ENCODE measurements around the gene BCAT1.
"Not testable (repeated sequence)": the region's sequence is repeated elsewhere in the genome, so short reads cannot be mapped to it uniquely, and the experiment has no call there.

The BCAT1 gene

DNA sequence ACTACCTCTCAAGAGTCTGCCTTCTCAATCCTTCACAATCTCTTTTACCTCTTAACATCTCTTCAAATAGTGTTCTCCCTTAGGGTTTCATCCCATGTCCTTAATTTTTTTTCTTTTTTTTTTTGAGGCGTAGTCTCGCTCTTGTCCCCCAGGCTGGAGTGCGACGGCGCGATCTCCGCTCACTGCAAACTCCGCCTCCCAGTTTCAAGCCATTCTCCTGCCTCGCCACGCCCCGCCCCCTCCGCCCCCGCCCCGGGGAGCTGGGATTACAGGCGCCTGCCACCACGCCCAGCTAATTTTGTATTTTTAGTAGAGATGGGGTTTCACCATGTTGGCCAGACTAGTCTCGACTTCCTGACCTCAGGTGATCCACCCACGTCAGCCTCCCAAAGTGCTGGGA is 7.0 kb upstream of the BCAT1 start:
- no peak for DNase-seq

DNA sequence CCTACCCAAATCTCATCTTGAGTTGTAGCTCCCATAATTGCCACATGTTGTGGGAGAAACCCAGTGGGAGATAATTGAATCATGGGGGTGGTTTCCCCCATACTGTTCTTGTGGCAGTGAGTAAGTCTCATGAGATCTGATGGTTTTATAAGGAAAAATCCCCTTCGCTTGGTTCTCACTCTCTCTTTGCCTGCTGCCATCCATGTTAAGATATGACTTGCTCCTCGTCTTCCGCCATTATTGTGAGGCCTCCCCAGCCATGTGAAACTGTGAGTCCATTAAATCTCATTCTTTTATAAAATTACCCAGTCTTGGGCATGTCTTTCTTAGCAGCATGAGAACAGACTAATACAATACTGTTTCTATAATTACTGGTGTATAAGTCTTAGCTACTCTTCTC is 6.5 kb upstream of the BCAT1 start:
- DNase-seq, result no peak

DNA sequence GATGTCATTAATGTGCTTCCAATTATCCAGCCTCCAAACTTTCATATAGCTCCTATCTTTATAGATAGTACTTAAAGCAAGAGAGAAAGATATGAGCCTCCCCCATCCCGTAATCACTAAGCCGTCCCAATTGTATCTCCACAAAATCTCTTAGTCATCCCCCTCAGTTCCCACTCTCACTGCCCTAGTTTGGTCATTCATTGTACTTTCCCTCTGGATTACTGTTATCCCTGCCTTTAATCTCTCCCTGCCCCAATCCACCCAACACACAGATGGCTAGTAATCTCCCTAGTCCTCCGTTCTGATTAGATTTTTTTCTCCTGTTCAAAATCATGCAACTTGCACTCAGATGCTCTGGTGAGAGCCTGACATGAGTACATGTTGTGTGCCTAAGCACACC is 5.4 kb upstream of the BCAT1 start:
- DNase-seq, result no peak

DNA sequence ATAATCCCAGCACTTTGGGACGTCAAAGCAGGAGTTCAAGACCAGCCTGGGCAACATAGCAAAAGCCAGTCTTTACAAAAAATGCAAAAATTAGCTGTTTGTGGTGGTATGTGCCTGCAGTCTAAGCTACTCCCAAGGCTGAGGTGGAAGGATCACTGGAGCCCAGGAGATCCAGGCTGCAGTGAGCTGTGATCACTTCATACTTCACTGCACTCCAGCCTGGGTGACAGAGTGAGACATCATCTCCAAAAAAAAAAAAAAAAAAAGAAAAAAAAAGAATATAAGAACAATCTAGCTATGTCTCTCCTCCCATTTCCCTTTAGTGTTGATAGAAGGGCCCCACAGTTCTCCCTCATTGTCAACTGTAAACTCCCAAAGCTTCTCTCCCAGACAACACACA is 3.5 kb upstream of the BCAT1 start:
- no peak for DNase-seq

DNA sequence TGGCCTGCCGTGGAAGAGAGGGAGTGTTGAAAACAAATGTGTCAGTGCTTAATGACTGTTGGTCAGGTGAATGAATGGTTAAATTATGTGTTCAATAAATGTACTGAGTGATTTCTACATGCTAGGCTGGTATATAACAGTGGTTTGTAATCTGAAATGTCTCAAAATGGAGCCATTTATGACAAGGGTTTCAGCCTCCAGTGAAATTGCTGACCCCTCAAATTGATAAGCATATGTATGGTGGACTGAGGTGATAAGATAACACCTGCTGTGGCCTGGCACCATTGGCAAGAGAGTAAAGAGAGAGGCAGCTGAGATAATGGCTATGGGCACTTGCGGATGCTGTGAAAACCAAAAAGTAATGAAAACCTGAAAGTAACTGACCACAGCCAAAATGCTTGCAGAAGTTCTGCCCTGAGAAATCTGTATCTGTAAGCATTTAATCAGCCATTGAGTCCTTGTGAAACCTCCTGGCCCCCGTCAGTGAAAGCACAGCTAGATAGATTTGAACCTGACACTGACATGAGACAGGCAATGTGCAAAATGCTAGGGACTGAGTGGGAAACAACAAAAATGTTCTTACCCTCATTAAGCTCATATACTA is 1.4 kb upstream of the BCAT1 start:
- no peak for DNase-seq

DNA sequence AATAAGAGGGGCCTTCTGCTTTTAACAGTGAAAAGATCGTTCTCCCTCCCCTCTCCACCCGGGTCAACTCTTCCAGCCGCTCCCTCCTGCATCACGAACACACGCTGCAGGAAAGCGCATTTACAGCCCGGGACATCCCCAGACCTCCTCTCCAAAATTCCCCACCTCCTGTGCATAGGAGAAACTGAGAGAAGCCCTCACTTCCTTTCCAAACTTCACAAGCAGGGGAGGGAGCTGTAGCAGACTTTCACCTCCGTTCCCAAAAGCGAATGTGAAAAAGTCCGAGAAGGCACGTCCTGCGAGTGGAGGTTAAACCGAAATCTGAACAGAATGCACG is 513 bp downstream of the BCAT1 start:
- DNase-seq, result no peak

DNA sequence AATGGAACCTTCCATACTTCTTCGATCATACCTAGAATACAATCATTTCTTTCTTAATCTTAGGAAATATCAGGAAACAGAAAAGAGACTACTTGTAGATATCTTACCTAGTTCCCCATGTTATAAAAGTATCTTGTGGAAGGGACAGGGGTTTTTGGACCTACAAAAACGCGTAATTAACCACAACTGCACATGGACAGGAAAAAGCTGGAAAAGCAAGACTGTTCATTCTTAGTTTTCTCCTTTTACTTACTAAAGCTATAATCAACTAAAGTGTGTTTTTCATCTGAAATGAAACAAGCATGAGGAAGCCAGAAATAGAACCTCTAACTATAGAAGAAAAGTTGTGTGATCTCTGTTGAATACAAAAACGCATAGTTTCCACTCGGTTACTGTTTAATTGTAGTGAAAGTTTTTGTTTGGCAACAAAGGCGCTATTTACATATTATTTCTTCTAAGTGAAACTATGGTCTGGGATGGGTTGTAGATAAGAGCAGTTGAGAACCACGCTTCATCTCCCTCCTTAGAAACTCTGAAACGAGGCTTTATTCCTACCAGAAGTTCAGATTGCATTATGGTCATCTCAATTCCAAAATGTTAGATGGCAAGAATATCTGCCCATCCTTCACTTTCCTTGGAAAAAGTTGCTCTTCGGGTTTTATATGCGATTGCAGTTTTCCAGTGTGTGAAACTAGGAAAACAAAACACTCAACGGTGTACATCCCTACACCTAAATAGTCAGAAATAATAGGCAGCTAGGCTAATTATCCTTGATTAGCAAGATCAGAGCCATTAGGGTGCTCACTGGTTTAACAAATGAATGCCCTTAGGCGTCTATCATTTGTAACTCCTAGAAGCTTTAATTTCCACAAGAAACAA is 1.1 kb downstream of the BCAT1 start:
- DNase-seq, result no peak

DNA sequence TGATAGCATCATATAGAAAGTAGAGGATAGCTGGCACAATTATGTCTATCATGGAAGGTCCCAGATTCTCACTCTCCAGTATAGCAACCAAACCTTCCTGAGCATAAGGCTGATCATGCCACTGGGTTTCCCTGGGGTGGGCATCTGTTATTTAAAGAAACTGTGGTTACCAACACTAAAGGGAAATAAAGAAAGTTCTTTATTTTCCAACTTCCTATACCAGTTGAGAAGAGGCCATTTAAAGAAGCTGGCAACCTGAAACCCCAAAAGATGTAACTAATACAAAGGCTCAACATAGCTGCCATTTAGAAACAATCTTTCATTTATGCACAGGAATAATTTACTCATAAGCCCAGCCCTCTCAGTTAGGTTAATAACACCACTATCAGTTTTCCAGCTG is 3.1 kb downstream of the BCAT1 start:
- no peak for DNase-seq

DNA sequence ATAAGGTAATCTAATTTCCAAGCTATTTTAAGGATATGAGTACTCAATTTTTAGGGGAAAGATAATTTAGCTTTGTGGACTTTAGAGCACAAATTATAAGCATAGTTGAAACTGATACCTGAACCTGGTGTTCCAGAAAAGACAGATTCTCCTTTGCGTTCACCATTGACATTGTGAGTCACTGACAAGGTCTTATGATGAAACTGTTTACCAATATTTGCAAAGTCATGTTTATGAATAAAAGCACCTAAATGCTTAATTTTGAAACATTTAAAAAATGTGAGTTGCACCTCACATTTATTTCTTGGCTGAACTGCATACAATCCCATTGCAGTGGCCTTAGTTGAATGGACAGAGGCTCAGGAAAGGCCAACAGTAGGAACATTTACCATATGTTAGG is 3.9 kb downstream of the BCAT1 start:
- DNase-seq, result no peak

DNA sequence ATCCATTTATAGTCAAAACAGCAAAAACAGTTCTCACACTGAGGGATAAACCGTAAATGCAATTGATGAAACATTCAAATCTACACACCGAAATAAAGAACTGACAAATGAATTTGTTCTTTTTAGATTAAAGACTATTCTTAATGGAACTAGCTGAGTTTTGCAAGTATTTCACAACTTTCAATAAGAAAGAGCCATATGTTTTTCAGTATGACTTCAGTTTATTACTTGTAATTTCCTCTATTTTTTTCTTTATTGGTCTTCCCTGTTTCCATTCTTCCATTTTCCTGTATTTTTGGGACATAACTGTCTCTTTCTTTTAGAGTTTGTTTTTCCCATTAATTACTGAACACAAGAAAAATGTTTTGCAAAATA is 4.3 kb downstream of the BCAT1 start:
- no peak for DNase-seq

DNA sequence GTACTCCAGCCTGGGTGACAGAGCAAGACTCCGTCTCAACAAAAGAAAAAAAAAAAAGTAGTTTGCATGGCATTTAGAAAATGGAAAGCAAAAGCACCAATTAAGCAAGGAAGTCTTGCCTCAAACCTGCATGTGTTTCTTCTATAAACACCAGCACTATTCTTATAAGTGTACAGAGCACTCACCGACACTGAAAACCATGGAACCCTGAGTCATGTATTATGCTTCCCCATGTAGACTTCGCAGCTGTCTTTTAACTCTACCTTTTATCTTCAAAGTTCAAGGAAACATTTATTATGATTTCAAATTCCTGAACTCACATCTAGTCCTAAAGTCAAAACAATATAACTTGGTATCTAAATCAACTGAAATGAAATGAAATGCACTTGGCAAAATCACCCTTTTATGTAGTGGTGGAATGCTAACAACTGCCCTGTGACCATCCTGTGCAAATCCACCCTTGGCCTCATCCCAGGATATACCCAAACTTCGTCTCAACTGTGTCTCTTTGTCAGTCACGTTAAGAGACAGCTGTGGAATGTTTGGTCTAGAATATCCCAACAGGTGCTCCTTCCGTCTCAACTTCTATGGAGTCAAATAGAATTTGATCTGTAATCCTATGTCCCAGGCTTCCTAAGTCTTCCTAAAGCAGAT is 4.8 kb downstream of the BCAT1 start:
- DNase-seq, result no peak

DNA sequence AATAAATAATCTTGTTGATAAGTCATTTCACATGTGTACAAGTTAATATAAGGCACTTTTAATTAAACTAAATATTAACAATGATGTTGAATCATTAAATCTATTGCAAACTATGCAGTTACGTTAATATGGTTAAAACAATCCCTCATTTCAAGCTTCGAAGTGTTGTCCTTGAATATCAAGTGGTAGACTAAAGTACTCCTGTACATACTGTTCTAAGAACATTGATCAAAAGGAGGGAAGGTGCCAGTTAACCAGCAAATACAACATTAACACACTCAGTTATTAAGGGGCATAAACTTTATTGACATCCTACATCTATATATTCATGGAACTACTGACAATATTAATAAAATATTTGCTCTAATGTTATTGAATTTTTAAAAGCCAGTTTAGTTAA is 8.7 kb downstream of the BCAT1 start:
- DNase-seq, result no peak

DNA sequence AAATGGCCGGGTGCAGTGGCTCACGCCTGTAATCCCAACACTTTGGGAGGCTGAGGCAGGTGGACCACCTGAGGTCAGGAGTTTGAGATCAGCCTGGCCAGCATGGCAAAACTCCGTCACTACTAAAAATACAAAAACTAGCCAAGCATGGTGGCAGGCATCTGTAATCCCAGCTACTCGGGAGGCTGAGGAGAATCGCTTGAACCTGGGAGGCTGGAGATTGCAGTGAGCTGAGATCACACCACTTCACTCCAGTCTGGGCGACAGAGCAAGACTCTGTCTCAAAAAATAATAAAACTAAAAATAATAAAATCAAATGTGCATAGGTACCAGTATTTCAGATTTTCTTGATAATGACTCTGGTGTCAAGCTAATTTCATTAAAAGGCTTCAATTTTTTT is 9.3 kb downstream of the BCAT1 start:
- not testable (repeated sequence) for DNase-seq

DNA sequence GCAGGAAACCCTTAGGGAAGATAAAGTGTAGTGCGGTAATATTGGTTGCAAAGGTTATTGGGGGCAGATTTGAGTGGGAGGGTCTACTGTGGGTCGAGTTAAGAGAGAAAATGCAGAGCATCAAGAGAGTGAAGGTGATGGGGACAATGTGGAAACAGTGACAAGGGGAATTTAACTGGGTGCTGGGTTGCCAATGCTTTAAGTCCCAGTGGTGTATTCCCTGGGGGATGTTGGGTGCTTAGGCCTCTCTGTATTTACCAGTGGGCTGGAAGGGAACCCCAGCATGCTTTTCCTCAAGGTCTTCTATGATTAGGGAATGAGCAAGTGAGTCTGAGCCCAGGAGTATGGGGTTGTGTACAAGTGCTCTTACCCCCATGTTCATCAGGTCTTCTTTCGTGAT is 10.6 kb downstream of the BCAT1 start:
- no peak for DNase-seq

DNA sequence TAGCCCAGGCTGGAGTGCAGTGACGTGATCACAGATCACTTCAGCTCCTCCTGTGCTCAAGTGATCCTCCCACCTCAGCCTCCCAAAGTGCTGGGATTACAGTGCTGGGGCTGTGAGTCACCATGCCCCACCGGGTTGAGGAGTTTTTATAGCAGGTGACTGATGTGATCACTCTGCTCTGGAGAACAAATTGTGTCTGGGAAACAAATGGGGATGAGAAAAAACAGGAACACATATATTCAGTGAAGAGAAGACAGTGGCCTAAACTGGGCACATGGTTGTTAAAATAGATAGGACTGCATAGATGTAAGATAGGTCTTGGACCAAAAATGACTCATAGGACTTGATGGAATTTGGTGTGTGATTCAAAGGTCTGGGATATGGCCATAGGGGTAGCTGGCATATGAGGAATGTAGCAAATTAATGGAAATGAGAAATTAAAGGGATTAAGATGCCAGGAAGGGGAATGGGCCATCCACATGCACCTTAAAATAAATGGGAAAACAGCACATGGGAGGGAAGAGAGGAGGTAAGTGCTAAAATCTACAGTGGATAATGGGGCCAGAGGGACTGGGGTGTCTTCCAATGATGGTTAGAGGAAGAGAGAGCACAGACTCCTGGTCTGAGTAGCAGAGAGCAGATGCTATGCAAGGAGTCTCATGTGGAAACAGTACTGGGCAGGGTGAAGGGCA is 11.2 kb downstream of the BCAT1 start:
- no peak for DNase-seq

DNA sequence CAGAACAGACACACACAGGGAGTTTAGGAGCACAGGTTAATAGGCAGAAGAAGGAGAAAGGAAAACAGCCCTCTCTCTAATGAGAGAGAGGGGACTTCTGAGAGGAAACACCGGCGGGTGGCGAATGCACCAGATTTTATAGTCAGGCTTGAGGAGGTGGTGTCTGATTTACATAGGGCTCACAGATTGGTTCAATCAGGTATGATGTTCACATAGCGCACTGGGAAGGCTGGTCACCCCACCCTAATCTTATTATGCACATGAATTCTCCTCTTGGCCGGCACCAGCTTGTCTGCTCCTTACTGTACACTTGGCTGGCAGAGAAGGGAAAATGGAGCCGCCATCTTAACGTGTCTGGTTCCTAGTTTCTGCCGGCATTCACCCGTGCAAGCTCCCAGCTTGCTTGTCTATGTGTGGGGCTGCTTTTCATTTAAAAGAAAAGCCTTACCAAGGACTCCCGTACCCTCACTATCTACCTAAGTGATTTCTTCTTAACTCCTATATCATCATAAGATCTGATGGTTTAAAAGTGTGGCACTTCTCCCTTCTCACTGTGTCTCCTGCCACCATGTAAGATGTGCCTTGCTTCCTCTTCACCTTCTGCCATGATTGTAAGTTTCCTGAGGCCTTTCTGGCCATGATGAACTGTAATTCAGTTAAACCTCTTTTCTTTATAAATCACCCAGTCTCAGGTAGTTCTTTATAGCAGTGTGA is 15.1 kb downstream of the BCAT1 start:
- DNase-seq, result no peak

DNA sequence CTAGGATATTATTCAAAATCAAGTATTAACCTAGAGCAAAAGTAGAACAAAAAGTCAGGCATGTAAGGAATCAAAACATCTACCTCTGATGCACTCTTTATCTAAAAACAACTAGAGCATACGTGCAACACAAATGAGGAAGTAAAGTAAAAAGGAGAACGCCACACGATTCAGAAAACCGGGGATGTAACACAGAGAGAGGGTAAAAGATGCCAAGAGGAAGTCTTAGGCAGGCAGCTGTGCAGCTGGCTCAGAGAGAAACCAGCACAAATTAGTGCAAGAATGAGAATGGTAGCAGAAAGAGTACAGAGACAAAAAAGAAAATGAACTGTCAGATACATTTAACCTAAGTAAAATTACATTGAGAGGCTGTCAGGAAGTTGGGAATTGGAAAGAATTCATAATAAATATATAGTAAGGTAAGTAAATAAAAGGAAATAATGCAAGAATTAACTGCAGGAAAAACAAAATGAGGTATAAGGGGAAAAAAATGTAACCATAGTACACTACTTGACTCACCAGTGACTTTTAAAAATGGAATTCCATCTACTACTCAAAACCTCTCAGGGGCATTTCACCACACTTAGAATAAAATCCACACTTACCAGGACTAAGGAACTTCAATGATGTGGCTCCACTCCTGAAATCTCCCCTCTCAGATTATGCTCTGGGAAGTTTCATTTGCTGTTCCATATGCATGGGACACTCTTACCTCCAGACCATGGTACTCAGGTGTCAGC is 17.1 kb downstream of the BCAT1 start:
- no peak for DNase-seq

DNA sequence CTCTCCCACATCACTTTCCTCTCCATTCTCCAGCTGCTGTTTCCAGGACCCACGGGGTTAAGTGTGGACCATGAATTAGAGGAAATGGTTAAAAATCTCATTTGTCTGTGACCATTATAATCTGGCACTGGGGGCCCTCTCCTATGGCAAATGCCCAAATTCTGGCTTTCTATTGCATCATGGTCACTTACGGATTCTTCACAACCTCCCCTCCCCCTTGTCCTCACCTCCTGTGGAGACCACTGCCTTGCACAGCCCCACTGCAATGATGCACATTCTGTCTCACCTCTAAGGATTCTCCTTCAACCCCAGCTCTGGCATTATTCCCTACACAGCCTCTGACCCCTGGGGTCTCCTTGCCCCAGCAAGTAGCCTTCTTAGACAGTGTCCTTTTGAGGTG is 18.9 kb downstream of the BCAT1 start:
- no peak for DNase-seq

DNA sequence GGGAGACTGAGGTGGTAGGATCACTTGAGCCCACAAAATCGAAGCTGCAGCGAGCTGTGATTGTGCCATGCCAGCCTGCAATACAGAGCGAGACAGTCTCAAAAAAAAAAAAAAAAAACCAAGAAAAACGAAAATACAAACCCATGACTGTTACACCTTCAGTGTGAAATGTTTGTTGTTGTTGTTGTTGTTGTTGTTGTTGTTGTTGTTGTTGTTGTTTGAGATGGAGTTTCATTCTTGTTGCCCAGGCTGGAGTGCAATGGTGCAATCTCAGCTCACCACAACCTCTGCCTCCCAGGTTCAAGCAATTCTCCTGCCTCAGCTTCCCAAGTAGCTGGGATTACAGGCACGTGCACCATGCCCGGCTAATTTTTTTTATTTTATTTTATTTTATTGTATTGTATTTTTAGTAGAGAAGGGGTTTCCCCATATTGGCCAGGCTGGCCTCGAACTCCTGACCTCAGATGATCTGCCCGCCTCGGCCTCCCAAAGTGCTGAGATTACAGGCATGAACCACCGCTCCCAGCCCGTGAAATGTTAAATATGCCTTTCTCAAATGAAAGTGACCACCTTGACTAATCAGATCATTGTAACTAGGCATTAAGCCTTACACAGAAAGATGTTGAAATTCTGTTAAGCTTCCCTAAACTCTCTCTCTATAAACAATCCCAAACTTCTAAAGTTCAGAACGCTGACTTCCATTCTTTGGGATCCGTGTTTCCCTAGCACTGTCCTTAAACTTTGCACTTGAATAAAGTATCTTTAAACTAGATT is 20.2 kb downstream of the BCAT1 start:
- not testable (repeated sequence) for DNase-seq

DNA sequence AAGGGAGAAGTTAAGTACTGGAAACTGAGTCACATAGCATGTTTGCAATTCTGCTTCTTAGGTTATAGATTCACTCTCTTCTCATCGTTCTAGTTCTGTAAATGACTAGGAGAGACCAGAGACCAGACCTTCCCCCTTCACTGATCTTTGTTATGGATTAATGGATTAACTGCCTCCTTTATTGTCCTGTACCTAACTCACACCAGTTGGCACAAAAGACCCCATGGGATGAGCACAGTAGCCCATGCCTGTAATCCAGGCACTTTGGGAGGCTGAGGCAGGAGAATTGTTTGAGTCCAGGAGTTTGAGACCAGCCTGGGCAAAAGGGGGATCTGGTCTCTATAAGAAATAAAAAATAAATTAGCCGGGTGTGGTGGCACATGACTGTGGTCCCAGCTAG is 20.8 kb downstream of the BCAT1 start:
- no peak for DNase-seq

DNA sequence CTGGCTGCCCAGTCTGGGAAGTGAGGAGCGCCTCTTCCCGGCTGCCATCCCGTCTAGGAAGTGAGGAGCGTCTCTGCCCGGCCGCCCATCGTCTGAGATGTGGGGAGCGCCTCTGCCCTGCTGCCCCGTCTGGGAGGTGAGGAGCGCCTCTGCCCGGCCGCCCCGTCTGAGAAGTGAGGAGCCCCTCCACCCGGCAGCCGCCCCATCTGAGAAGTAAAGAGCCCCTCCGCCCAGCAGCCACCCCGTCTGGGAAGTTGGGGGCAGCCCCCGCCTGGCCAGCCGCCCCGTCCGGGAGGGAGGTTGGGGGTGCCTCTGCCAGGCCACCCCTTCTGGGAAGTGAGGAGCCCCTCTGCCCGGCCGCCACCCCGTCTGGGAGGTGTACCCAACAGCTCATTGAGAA is 22.8 kb downstream of the BCAT1 start:
- DNase-seq, result not testable (repeated sequence)

DNA sequence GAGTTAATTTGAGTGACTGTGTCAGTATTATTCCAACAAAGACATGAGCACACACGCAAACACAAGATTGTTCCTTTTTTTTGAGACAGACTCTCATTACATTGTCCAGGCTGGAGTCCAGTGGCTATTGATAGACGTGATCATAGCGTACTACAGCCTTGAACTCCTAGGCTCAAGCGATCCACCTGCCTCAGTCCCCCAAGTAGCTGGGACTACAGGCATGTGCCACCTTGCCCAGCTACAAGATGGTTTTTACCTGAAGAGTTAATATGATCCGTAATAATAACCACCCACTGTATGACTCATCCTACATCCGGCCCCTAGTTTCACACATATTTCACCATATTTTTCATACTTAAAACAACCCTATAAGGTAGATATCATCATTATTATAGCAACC is 26.8 kb downstream of the BCAT1 start:
- no peak for DNase-seq

Data from activated CD4-positive, CD25-positive, alpha-beta regulatory T cell (primary cell).